Mesenchymal stem cell (in vitro differentiated cells and primary cell): Measurements from ENCODE around the gene PYCR2.
"Not testable (repeated sequence)": the region's sequence is repeated elsewhere in the genome, so short reads cannot be mapped to it uniquely, and the experiment has no call there.

ENCODE experiments used
- DNase-seq: peaks from one replicate; pipeline ENCODE4 v3.0.0-alpha.2; 2013
- H2AFZ ChIP-seq: one replicate; pipeline ENCODE4 v1.6.1; 2013; ENCODE audit warnings: low read depth, mild to moderate bottlenecking, control low read depth, inconsistent platforms, low read length, moderate library complexity
- H2AK5ac ChIP-seq: 2 replicates; pipeline ENCODE4 v1.6.1; 2013; ENCODE audit warnings: low read length, moderate library complexity, mild to moderate bottlenecking, inconsistent platforms; ENCODE audit not compliant: severe bottlenecking
- H2BK120ac ChIP-seq: one replicate; pipeline ENCODE4 v1.6.1; 2013; ENCODE audit warnings: low read depth, mild to moderate bottlenecking, inconsistent platforms, low read length, moderate library complexity
- H2BK12ac ChIP-seq, 2 experiments: one replicate each; pipeline ENCODE4 v1.6.1; 2013; ENCODE audit warnings: inconsistent platforms in 2 of 2, low read length in 2 of 2, mild to moderate bottlenecking in 2 of 2, moderate library complexity in 2 of 2, control low read depth in 1 of 2
- H2BK15ac ChIP-seq: one replicate; pipeline ENCODE4 v1.6.1; 2013; ENCODE audit warnings: mild to moderate bottlenecking, low read depth, inconsistent platforms; ENCODE audit not compliant: poor library complexity, severe bottlenecking
- H2BK5ac ChIP-seq: 2 replicates; pipeline ENCODE4 v1.6.1; 2013; ENCODE audit warnings: low read depth, mild to moderate bottlenecking, low read length, control low read depth, inconsistent platforms; ENCODE audit not compliant: poor library complexity, severe bottlenecking
- H3K14ac ChIP-seq, 2 experiments: one replicate each; pipeline ENCODE4 v1.6.1; 2013; ENCODE audit warnings: inconsistent platforms in 2 of 2, low read length in 2 of 2, control low read depth in 1 of 2, mild to moderate bottlenecking in 1 of 2, moderate library complexity in 1 of 2
- H3K18ac ChIP-seq, 2 experiments: one replicate each; pipeline ENCODE4 v1.6.1; 2013; ENCODE audit warnings: inconsistent platforms in 2 of 2, low read length in 2 of 2, control low read depth in 1 of 2, low read depth in 1 of 2, mild to moderate bottlenecking in 1 of 2
- H3K23ac ChIP-seq, 2 experiments: one replicate each; pipeline ENCODE4 v1.6.1; 2013; ENCODE audit warnings: inconsistent platforms in 2 of 2, low read length in 2 of 2, mild to moderate bottlenecking in 2 of 2, moderate library complexity in 2 of 2, control low read depth in 1 of 2
- H3K27ac ChIP-seq: 2 replicates; pipeline ENCODE4 v1.5.1; 2013; ENCODE audit warnings: mild to moderate bottlenecking, moderate library complexity, low read length, control low read depth, inconsistent platforms; ENCODE audit not compliant: poor library complexity, severe bottlenecking
- H3K27me3 ChIP-seq, 2 experiments: 2 replicates each; pipeline versions ENCODE4 v1.6.1 to v1.7.0; 2013; ENCODE audit warnings: low read length in 2 of 2, mild to moderate bottlenecking in 2 of 2, moderate library complexity in 2 of 2, control low read depth in 1 of 2, inconsistent platforms in 1 of 2; ENCODE audit not compliant: control insufficient read depth in 1 of 2, insufficient read depth in 1 of 2
- H3K36me3 ChIP-seq, 2 experiments: 2 replicates each; pipeline versions ENCODE4 v1.6.1 to v1.7.0; 2013; ENCODE audit warnings: low read length in 2 of 2, control low read depth in 1 of 2, inconsistent platforms in 1 of 2, low read depth in 1 of 2, mild to moderate bottlenecking in 1 of 2; ENCODE audit not compliant: insufficient read depth in 2 of 2, control insufficient read depth in 1 of 2
- H3K4ac ChIP-seq, 2 experiments: one replicate each; pipeline ENCODE4 v1.6.1; 2013; ENCODE audit warnings: inconsistent platforms in 2 of 2, low read length in 2 of 2, mild to moderate bottlenecking in 2 of 2, moderate library complexity in 2 of 2, control low read depth in 1 of 2, low read depth in 1 of 2
- H3K4me1 ChIP-seq: 2 replicates; pipeline ENCODE4 v1.6.1; 2013; ENCODE audit warnings: low read depth, low read length, control low read depth; ENCODE audit not compliant: control insufficient read depth, insufficient read depth
- H3K4me2 ChIP-seq: 2 replicates; pipeline ENCODE4 v1.6.1; 2013; ENCODE audit warnings: low read length, mild to moderate bottlenecking, inconsistent platforms; ENCODE audit not compliant: poor library complexity, severe bottlenecking
- H3K4me3 ChIP-seq, 2 experiments: 2 replicates each; pipeline versions ENCODE4 v1.5.1 to v1.7.0; 2013; ENCODE audit warnings: low read length in 2 of 2, mild to moderate bottlenecking in 2 of 2, control low read depth in 1 of 2, low read depth in 1 of 2; ENCODE audit not compliant: insufficient read depth in 1 of 2
- H3K79me1 ChIP-seq: replicated peaks from 2 replicates; pipeline ENCODE4 v1.6.1; 2013; ENCODE audit warnings: mild to moderate bottlenecking, control low read depth, low read length, inconsistent platforms; ENCODE audit not compliant: poor library complexity, severe bottlenecking
- H3K9ac ChIP-seq: 2 replicates; pipeline ENCODE4 v1.7.0; 2013; ENCODE audit warnings: mild to moderate bottlenecking, low read length, moderate library complexity
- H3K9me3 ChIP-seq: 2 replicates; pipeline ENCODE4 v1.7.0; 2013; ENCODE audit warnings: mild to moderate bottlenecking, low read length; ENCODE audit not compliant: control insufficient read depth
- H4K8ac ChIP-seq: one replicate; pipeline ENCODE4 v1.6.1; 2013; ENCODE audit warnings: inconsistent platforms, mild to moderate bottlenecking, low read length, moderate library complexity
- H4K91ac ChIP-seq: one replicate; pipeline ENCODE4 v1.6.1; 2013; ENCODE audit warnings: mild to moderate bottlenecking, low read length, inconsistent platforms
- WGBS: methylation state at CpG from one replicate; pipeline ENCODE4 v1.1.7; 2013; ENCODE audit warnings: mixed read lengths; 5-methylcytosine and 5-hydroxymethylcytosine counted together

The PYCR2 gene

GRCh38 chr1:225970592-225971157 lies 46.6 kb upstream of the PYCR2 start:
- not testable (repeated sequence) for H2AK5ac ChIP-seq, H4K91ac ChIP-seq, H3K4me1 ChIP-seq, H3K27me3 ChIP-seq, H3K27ac ChIP-seq, H3K23ac ChIP-seq, H2BK120ac ChIP-seq, H3K36me3 ChIP-seq, H3K9me3 ChIP-seq, H3K4ac ChIP-seq, H4K8ac ChIP-seq, DNase-seq, H3K18ac ChIP-seq, H3K9ac ChIP-seq, H3K79me1 ChIP-seq, H3K4me2 ChIP-seq, H2BK15ac ChIP-seq, H3K4me3 ChIP-seq, H2AFZ ChIP-seq, H2BK12ac ChIP-seq, H3K14ac ChIP-seq, H2BK5ac ChIP-seq
- WGBS = 94% methylated on average over 16 of the region's 16 CpGs

GRCh38 chr1:225969751-225970150 lies 45.7 kb upstream of the PYCR2 start:
- not testable (repeated sequence) for H3K9me3 ChIP-seq, H3K4ac ChIP-seq, H4K8ac ChIP-seq, H2BK120ac ChIP-seq, H3K14ac ChIP-seq, H3K9ac ChIP-seq, H3K4me3 ChIP-seq, H2AK5ac ChIP-seq, H3K4me2 ChIP-seq, H3K23ac ChIP-seq, H2BK5ac ChIP-seq, DNase-seq, H3K27me3 ChIP-seq, H3K36me3 ChIP-seq, H3K27ac ChIP-seq, H4K91ac ChIP-seq, H2BK12ac ChIP-seq, H3K4me1 ChIP-seq, H2BK15ac ChIP-seq, H2AFZ ChIP-seq, H3K18ac ChIP-seq, H3K79me1 ChIP-seq
- 97% methylated on average over 28 of the region's 28 CpGs for WGBS

- H3K9ac ChIP-seq = no peak overlapping the region
- no peak overlapping the region for H2BK12ac ChIP-seq
- H3K27me3 ChIP-seq = peaks cover 0 to 9% of the 10 kb centered on the region in 2 experiments
- H4K91ac ChIP-seq = no peak overlapping the region
- H4K8ac ChIP-seq = no peak overlapping the region
- no peak overlapping the region for H3K14ac ChIP-seq
- H3K9me3 ChIP-seq = no peaks in the 10 kb centered on the region
- H3K36me3 ChIP-seq = no peaks in the 10 kb centered on the region
- H2BK120ac ChIP-seq = no peak overlapping the region
- H3K18ac ChIP-seq = no peak overlapping the region
- no peak overlapping the region for H3K4ac ChIP-seq
- H3K4me3 ChIP-seq = no peak overlapping the region
- no peaks in the 10 kb centered on the region for H3K79me1 ChIP-seq
- H3K4me2 ChIP-seq = no peak overlapping the region
- no peak for DNase-seq
- H3K23ac ChIP-seq = no peak overlapping the region
- no peak overlapping the region for H2BK5ac ChIP-seq
- no peak overlapping the region for H2AFZ ChIP-seq
- 96% methylated on average over 5 of the region's 5 CpGs for WGBS
- H2AK5ac ChIP-seq = no peak overlapping the region
- no peak overlapping the region for H3K27ac ChIP-seq
- H2BK15ac ChIP-seq = no peak overlapping the region
- H3K4me1 ChIP-seq = peaks cover 2% of the 10 kb centered on the region
Observed at GRCh38 chr1:225965231-225965630, 41.2 kb upstream of the PYCR2 start.

GRCh38 chr1:225963735-225964530 lies 39.9 kb upstream of the PYCR2 start:
- Histone ChIP-seq H2BK5ac (no peak overlapping the region), H3K4me3 (no peak overlapping the region), H3K4ac (no peak overlapping the region), H4K8ac (no peak overlapping the region), H3K14ac (no peak overlapping the region), H2BK12ac (no peak overlapping the region), H2AK5ac (no peak overlapping the region), H3K4me2 (no peak overlapping the region), H3K23ac (no peak overlapping the region), H2BK120ac (no peak overlapping the region), H4K91ac (no peak overlapping the region), H3K79me1 (no peaks in the 10 kb centered on the region), H3K9ac (no peak overlapping the region), H3K36me3 (no peaks in the 10 kb centered on the region), H3K27ac (no peak overlapping the region), H2AFZ (no peak overlapping the region), H3K4me1 (peaks cover 2% of the 10 kb centered on the region), H2BK15ac (no peak overlapping the region), H3K9me3 (no peaks in the 10 kb centered on the region), H3K27me3 (peaks cover 0 to 9% of the 10 kb centered on the region in 2 experiments), H3K18ac (no peak overlapping the region)
- no peak for DNase-seq
- WGBS = 89% methylated on average over 13 of the region's 15 CpGs
